GM18909 (cell line): ENCODE results near the gene MCU.
A peak's percentile ranks its signal among the peaks of the same experiment; 100 is the strongest.
"Not testable (repeated sequence)": the region's sequence is repeated elsewhere in the genome, so short reads cannot be mapped to it uniquely, and the experiment has no call there.

ENCODE experiments used
- ATAC-seq: cut with Tn5 transposase; IDR thresholded peaks from one replicate; pipeline ENCODE4 v1.9.1; 2021; ENCODE audit warnings: mild to moderate bottlenecking; ENCODE audit not compliant: unreplicated experiment, poor library complexity

The MCU gene

DNA sequence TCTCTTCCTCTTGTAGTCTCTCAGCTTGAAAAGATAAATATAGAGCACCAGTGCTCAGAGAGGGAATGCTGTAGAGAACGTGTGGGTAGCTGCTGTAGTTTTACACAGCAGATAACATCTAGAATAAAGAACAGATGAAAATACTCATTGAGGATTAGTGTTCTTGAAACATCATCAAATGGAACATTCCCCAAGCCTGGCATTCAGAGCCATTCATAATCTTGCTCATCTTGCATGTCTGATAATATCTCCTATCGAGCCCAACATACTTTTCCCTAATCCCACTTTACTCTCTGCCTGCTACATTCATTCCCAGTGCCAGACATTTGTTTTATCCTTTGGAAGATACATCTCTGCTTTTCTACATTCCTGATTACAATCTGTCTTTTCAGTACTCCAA, 35.2 kb downstream of the MCU start:
- ATAC-seq, result no peak

DNA sequence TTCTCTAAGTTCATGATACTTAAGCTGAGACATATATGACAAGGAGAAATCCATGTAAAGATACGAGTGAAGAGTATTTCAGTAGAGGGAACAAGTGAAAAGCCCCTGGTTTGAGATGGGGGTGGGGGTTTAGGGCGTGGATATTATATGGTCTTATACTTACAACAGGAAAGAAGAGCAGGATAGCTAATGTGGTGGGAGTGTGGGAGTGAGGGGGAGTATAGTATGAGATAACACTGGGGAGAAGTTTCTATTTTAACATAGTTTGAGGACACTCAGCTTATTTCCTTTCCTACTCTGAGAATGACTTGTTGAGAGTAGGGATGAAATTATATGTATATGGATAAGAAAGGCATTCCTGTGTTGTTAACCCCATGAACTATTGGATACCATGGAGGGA, 36.5 kb downstream of the MCU start:
- no peak for ATAC-seq

DNA sequence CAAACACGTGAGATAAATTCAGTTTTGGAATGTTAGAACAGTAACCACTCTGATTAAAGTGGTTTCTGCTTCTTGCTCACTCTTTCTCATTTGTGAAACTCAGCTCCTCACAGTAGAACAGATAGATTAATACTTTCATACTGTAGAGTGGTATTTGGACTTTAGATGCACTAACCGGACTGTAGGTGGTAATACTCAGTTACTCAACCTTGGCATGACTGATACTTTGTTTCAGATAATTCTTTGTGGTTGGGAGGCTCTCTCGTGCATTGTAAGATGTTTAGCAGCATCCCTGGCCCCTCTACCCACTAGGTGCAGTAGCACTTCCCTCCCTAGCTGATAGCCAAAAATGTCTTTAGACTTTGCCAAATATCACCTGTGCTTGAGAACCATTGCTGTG, 37.6 kb downstream of the MCU start:
- peak; percentile 67 for ATAC-seq

DNA sequence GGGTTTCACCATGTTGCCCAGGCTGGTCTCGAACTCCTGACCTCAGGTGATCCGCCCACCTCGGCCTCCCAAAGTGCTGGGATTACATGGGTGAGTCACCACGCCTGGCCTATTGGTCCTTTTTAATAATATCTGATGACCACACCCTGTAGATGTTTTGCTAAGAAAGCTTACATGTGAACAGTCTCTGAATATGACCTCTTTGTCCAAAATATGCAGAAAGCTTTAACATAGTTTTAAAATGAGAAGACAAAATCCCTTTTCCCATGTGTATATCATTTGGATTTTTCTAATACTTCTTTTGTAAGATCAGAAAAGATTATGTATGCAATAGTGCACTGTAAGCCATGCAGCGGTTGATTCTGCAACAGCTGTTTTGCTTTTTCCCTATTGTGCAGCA, 38.5 kb downstream of the MCU start:
- no peak for ATAC-seq

DNA sequence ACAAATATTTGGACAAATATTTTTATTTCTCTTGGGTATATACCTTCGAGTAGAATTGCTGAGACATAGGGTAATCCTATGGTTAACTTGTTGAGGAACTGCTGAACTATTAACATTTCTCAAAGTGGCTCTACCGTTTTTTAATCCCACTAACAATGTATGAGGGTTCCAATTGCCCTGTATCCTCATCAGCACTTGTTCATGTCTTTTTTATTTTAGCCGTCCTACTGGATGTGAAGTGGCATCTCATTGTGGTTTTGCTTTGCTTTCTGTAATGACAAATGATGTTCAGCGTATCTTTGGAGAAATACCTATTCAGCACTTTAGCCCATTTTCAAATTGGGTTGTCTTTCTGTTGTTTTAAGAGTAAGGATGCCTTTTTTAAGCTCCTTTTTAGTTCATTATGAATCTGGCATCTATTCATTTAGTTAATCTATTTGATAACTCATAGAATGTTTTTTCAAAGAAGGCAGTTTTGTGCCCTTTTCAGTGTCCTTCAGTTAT, 40.0 kb downstream of the MCU start:
- ATAC-seq, result no peak

DNA sequence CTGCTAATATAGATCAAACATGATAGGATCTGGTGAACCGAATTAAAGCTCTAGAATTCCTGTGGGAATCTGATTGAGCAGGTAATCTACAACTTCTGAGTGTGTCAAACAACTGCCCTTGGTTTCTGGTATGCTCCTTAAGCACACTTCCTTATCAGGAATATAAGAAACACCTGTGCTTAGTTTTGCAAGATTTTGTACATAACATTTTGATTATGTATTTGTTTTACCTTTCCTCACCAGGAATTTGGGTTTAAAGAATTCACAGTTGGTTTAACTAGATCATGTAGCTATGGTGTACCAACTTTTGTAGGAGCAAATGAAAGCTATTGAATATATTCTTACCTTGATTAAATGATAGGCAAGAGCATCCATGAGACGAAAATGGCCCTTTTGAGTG, 40.6 kb downstream of the MCU start:
- ATAC-seq, result no peak

DNA sequence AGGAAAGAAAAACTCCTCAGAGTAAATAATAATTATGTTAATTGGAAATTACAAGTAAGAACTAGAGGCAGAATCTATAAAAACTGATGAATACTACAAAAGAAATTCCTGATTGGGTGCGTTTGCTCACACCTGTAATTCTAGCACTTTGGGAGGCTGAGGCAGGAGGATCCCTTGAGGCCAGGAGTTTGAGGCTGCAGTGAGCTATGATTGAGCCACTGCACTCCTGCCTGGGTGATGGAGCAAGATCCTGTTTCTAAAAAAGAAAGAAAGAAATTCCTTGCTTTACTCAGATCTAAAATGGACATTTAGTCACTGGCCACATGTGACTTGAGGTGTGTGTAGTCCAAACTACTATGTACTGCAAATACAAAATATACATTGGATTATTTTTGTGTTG, 42.0 kb downstream of the MCU start:
- no peak for ATAC-seq

DNA sequence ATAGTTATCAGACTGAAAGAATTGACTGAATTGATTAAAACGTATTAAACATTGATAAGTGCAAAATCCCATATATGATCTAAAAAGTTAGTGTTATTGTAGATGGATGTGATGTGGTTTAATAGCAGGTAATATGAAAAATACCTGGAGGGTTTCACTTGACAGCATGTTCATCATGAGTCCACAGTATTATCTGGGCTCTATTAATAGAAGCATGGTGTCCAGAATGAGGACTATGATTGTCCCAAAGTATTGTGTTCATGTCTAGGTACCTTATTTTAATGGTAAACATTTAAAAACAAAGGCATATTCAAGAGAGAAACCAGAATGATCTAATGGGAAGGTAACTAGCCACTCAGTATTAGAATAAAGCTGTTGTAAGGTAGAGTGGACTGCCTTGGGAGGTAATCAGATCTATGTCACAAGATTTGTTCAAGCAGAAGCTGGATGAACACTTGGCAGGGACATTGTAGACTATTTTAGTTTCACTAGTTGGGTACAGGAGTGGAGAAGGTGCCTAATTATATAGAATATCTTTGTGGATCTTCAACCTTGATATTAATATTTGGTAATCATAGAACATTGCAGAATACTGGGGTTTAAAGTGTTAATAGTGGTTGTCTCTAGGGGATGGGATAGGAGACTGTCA, 43.5 kb downstream of the MCU start:
- no peak for ATAC-seq

DNA sequence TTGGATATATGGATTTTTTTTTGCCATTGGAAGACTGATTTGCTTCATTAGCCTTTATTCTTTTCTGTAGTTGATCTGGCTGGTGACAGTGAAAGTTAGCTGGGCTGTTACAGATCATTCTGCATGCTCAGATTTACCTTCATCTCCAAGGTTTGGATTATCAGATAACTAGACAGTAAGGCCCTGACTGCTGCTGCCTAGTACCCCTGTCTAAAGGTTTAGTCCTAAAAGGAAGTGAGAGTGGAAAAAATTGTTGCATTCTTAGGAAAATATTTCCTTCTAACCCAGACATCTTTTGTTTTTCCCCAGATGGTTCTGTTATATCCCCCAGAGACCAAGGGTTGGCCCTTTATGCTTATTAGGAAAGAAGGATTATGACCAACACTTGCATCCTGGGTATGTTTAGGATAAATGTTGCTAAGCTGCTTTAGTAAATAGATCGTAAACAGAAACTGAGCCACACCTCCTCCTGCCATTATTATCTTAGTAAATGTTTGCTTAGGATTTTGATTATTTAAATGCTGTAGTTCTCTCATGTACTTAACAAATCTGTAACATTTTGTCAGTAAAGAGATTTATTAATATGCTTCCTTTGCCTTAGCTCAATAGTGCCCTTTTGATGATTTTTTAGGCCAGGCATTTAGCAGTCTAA, 44.4 kb downstream of the MCU start:
- ATAC-seq, result no peak

DNA sequence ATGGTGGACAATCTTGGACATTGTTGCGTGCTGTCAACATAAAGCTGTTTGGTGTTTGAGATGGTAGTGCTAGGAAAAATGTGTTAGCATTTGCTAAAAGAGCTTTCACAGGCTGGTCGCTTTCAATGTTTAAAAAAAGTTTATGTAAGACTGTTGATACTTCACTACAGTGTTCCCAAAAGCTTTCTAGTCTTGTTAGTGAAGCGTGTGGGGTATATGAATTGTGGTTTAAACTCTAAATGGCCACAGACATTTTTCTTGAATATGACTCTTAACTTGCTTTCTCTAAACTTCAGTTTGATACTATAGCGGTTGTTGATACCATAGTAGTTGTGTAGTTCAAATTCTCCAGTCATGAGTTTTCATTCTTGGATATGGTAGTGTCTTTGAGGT, 44.9 kb downstream of the MCU start:
- no peak for ATAC-seq

DNA sequence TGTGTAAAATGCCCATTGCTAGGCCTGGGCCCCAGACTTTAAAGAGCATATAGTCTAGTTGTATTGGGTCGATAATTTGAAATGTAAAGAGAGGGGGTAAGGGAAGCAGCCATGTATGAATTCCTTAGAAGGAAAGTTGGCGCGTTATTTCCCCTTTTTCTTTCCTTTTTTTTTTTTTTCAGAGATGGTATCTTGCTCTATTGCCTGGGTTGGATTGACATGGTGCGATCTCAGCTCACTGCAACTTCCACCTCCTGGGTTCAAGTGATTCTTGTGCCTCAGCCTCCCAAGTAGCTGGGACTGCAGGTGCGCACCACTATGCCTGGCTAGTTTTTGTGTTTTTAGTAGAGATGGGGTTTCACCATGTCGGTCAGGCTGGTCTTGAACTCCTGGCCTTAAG, 45.4 kb downstream of the MCU start:
- ATAC-seq, result not testable (repeated sequence)

DNA sequence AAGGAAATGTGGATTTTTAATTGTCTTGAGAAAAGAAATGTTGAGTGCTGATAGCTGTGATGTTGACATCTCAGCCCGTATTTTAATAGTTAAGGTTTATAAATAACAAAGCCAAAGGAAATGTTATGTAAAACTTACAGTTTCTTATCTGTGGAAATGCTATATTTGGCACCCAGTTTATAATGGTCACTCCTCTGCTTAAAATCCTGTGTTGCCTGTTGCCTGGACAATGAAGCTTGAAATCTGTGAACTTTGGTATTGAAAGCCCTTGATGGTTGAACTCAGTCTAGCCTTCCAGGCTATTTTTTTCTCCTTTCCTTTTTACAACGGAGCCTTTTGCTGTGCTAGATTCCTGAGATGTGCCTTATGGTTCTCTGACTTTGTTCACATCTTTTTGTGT, 46.5 kb downstream of the MCU start:
- no peak for ATAC-seq

DNA sequence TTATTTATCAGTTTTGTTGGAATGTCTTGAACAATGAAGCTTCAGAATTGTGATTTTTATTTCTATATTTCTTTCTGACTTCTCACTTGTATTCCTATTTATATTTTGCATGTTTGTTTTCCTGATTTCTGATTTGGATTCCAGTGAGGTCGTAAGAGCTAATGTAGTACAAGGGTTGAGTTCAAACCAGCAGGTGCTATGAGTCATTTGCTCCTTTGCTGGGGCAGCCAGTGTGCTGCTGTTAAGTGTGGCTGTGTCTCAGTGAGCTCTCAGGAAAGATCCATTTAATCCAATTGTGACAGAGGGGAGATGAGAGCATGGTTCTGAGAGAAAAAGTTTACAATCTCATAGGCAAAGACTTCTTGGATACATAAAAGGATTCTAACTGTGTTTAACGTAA, 48.6 kb downstream of the MCU start:
- no peak for ATAC-seq

DNA sequence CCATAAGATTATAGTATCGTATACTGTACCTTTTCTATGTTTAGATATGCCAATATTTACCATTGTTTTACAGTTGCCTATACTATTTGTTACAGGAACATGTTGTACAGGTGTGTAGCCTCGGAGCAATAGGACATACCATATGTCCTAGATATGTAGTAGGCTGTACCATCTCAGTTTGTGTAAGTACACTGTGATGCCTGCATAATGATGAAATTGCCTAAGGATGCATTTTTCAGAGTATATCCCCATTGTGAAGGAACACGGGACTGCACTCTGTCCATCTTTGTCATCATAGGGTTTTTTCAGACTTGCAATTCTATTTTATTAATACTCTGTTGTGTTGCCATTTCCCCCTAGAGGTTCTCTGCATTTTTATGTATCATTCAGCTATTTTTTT, 50.1 kb downstream of the MCU start:
- ATAC-seq, result no peak

DNA sequence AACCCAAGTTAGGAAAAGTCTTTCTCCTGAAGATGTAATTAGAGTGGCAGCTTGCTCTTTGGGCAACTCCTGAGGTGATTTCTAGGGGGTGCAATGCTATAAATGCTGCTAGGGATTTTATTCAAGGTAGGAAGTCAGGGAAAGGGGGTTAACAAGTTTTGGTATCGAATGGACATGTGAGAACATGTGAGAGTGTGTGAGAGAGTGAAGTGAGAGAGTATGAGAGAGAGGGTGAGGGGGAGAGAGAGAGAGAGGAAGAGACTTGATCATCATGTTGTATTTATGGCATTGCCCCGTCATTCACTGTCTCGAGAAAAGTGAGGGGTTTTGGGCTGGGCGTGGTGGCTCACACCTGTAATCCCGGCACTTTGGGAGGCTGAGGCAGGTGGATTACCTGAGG, 50.9 kb downstream of the MCU start:
- no peak for ATAC-seq

DNA sequence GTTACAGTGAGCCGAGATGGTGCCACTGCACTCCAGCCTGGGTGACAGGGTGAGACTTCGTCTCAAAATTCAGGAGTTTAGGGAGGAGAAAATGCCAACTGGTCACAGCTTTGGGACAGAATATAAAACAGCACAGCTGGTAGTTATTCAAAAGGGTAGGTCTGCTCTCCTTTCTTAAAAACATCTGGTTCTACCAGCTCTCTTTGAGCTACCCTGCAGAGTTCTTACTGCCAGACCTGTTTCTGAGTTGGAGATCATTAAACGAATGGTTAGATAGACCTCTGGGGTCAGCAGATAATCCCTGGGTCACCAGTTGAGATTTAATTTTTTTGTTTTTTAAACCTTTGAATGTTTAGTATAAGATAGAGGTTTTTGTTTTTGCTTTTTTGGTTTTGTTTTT, 52.6 kb downstream of the MCU start:
- ATAC-seq, result no peak

DNA sequence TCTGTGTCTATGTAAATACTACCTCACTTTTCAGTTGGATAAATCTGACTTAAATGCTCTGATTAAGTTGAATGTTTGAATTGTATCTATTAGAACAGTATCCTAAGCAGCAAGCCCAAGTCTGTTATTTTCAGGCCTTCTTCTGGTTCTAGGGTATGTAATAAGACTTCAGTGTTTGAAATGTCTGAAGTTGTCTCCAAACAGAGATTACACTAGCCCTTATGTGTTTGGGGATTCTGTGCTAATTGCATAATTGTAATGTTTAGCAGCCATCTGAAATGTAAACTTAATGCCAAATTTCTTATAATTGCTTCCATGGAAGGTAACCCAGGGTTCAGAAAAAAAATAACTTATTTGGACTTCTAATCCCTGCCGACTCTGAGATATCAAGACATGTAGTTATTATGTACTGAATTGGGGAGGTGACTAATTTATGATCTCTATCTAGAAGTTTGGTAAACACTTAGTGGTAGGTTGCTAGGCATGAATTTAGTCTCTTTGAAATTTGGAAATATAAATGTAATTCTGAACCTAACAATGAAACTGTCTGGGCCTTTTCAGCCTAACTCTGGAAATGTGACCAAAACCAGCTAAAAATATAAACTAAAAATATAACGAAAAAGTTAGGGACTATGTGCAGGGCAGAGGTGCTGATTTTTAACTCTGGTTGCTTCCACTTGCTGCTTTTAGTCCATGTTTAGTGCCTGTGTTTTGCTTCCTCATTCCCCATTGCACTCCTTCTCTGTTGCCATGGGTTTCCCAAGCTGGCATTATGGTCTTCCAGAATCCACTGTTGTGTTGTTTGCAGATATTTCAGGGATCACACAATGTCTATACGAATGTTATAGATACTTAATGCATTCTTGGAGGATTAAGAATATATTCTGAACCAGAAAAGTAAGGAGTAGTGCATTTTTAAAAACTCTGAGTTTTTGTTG, 54.8 kb downstream of the MCU start:
- no peak for ATAC-seq

DNA sequence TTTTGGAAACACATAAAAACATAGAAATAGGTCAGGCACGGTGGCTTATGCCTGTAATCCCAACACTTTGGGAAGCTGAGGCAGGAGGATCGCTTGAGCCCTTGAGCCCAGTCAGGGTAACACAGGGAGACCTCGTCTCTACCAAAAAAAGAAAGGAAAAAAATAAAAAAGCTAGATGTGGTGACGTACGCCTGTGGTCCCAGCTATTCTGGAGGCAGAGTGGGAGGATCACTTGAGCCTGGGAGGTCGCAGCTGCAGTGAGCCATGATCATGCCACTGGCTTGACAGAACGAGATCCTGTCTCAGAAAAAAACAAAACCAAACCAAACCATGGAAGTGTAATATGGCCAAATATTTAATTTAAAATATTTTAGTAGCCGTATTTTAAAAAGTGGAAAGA, 55.6 kb downstream of the MCU start:
- ATAC-seq, result no peak

DNA sequence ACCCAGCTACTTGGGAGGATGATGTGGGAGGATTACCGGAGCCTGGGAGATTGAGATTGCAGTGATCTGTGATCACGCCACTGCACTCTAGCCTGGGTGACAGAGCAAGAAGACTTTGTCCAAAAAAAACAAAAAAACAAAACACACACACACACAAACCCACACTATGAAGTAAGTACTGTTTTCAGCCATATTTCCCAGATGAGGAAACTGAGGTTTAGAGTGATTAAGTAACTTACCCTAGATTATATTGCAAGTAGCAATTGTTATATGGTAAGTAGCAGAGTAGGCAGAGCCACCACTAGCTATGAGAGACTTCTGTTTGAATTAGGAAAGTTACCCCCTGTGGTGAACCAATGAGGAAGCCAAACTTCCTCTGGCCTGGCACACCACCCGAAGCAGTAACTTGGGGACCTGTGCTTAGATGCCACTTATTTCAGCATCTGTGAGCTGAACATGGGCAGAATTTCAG, 61.9 kb downstream of the MCU start:
- ATAC-seq, result no peak

DNA sequence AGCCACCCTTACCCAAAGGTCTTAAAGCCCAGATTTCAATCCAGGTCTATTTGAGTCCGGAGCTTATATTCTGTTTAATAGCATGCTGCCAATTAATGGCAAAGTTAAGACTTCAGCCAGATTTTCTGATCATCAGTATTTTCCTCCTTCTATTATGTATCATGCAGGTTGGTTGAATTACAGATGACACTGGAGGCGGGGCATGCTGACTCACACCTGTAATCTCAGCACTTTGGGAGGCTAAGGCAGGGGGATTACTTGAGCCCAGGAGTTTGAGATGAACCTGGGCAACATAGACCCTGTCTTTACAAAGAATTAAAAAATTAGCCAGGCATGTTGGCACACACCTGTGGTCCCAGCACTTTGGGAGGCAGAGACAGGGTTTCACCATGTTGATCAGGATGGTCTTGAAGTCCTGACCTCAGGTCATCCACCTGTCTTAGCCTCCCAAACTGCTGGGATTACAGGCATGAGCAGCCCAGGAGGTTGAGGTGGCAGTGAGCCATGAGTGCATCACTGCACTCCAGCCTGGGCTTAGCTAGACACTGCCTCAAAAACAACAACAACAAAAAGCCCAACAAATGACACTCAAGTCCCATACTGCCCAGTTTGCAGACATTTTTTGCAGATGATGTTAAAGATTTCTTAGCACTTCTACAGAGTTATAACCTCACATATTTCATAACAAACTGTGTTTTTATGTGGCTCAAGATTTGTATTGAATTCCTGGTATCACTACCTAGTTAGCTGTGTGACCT, 62.5 kb downstream of the MCU start:
- ATAC-seq, result no peak
